GM12891 (cell line): Measurements from ENCODE around the gene FLAD1.

Experiments used
- POLR2A ChIP-seq: IDR thresholded peaks from 2 replicates; pipeline ENCODE4 v1.6.1; 2011; ENCODE audit warnings: low read depth, low read length, control low read depth
- POLR2AphosphoS5 ChIP-seq: IDR thresholded peaks from 2 replicates; pipeline ENCODE4 v1.6.1; 2011; ENCODE audit warnings: low read depth, low read length, control low read depth
- TAF1 ChIP-seq: IDR thresholded peaks from 2 replicates; pipeline ENCODE4 v1.6.1; 2011; ENCODE audit warnings: low read depth, low read length, control low read depth

DNA sequence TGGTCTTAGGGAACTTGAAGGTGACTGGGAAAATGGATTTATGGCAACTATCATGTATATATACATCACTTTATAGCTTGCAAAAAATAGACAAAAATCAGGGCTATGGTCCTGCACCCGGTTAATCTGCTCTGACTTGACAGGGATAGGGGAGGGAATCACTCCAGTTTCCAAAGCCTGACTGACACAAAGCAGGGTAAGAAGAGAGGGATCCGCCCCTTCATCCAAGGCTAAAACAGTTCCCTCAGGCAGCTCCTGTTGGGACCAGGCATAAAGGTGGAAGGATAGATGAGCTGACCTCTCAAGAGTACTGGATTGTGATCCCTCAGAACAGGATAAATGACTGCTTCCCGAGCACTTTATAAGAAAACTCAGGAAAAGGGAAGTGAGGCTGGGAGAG is 28.6 kb upstream of the FLAD1 start:
- TF ChIP-seq POLR2A (no peak), POLR2AphosphoS5 (no peak), TAF1 (no peak)
